ENCODE results near the gene C3orf18. TPM values are rescaled to one million over a fixed set of nuclear protein-coding genes. Genes with fewer than 3 reads are reported as not detected.
A peak's percentile ranks its signal among the peaks of the same experiment; 100 is the strongest.

The C3orf18 gene
- total RNA-seq, 1 experiment from 2014 or later = 12.5 TPM

DNA sequence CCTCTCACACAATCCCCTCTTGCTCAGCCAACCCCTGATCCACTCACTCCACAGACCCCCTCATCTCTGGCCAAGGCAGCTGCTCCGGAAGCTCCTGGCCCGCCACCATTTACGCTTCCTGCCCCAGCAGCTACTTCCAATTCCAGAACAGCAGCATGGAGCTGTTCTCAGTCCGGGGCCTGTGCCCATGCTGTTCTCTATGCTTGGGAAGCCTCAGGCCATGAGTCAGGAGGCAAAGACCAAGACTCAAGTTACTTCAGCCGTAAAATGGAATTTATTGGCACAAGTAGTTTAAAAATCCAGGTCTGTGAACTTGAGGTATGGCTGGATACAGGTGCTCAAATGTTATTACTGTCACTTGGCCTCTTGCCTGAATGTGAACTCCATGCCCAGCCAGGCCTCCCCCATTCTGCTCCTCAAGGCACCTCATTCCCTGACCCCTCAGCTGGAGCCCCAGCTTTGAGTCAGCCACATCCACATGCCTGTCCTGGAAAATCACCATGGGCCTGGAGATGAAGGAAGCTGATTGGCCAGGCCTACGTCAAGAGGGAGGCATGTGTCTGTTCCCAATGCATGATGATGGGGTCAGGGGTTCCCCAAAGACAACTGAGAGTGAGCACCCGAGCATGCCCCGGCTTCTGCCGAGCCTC lies 32.7 kb downstream of the C3orf18 start:
- DNase-seq = no peak
- H3K27me3 ChIP-seq (ENCODE audit: control insufficient read depth, insufficient read depth, low read length) = peaks cover 3% of the 10 kb centered on the region
- H3K4me3 ChIP-seq (ENCODE audit: insufficient read depth, low read depth, low read length) = no peak overlapping the region
- no peaks in the 10 kb centered on the region for H3K36me3 ChIP-seq (replicated peaks; ENCODE audit: control insufficient read depth, insufficient read depth, low read length)

DNA sequence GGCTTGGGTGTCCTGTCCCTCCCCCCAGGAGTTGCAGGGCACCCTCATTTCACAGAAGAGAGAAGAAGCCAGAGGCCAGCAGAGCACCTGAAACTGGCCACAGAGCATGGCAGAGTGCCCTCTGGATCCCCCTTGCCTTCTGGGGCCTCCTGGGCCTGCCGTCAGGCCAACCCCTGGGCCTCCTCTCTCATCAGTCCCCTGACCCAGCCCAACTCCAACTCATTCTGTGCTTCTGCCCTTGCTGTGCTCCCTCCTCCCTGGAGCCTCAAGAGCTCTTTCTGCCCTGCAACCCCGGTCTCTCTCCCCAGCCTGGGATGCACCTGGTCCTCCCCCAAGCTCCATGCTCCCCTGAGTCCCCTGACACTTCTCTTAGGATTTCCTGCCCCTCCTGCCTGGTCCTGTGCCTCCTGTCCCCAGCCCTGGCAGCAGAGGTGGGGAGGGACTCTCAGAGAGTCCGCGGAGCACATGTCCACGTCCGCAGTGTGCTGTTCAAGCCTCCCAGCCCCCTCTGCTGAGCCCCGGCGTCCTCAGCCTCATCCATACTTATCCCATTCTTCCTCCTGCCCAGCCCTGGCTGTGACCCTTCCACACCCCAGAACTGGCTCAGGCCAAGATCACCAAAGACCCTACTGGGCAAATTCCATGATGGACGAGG lies 33.6 kb downstream of the C3orf18 start:
- Histone ChIP-seq H3K27me3 (ENCODE audit: control insufficient read depth, insufficient read depth, low read length) (peaks cover 3% of the 10 kb centered on the region), H3K36me3 (replicated peaks; ENCODE audit: control insufficient read depth, insufficient read depth, low read length) (no peaks in the 10 kb centered on the region), H3K4me3 (ENCODE audit: insufficient read depth, low read depth, low read length) (no peak overlapping the region)
- no peak for DNase-seq

DNA sequence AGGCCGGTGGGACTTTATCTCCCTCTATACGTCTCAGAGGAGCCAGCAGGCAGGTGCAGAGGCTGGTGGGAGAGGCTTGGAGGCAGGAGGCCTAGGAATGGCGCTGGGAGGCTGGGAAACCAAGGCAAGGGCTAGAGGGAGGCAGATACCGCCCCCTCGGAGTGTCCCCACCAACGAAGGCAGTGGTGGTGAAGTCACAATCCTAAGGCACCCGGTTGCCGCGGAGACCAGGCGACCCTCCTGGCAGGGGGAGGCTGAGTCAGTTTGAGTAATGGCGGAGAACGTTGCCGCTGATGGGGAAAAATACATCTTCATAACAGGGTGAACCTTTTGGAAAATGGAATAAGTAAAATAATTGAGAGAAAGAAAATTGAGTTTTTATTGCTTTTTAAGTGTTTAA lies 34.2 kb downstream of the C3orf18 start:
- Histone ChIP-seq H3K36me3 (replicated peaks; ENCODE audit: control insufficient read depth, insufficient read depth, low read length) (no peaks in the 10 kb centered on the region), H3K27me3 (ENCODE audit: control insufficient read depth, insufficient read depth, low read length) (peaks cover 3% of the 10 kb centered on the region), H3K4me3 (ENCODE audit: insufficient read depth, low read depth, low read length) (no peak overlapping the region)
- peak; percentile 80 for DNase-seq

DNA sequence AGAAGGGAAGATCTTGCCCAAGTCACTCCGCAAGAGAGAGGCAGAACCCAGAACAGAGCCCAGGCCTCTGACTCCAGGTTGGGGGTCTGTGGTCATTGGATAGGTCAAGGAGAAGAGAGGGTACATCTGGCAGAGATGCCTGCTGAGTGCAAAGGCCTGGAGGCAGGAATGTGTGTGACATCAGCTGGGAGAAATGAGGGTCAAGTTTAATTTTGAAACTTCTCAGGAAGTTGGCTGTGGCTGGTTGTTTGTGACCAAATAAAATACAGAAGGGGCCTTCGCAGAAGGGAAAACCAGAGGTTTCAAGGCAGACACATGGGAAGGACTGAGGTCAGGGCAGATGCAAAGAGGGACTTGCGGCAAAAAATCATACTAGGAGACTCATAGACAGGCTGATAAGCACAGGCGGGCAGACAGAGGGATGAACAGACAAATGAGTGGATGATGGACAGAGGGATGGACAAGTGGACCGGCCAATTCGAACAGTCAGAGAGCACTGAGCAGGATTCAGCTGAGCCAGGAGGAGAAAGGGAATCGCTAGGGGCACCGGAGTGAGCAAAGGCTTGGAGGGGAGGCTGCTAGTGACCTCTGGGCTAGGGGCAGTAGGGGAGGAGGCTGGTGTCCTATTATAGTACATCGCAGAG lies 35.4 kb downstream of the C3orf18 start:
- Histone ChIP-seq H3K4me3 (ENCODE audit: insufficient read depth, low read depth, low read length) (no peak overlapping the region), H3K27me3 (ENCODE audit: control insufficient read depth, insufficient read depth, low read length) (peaks cover 3% of the 10 kb centered on the region), H3K36me3 (replicated peaks; ENCODE audit: control insufficient read depth, insufficient read depth, low read length) (no peaks in the 10 kb centered on the region)
- DNase-seq = no peak

DNA sequence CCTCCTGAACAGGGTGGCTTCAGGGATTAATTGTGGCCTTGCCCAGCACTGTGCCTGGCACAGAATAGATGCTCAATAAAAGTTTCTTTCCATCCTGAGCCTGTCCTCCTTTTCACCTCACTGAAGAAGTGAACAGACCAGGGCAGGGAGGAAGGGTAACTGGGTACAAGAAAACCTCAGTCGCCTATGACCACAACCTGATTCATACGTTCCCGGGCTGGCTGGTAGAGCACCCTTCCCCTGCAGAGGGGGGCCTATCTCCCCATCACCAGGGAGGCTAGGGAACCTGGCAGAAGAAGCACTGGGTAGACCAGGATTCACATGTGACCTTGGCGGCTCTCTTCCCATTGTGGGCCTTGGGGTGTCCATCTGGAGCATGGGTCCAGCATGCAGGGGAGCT lies 36.3 kb downstream of the C3orf18 start:
- H3K27me3 ChIP-seq (ENCODE audit: control insufficient read depth, insufficient read depth, low read length) = peaks cover 3% of the 10 kb centered on the region
- no peaks in the 10 kb centered on the region for H3K36me3 ChIP-seq (replicated peaks; ENCODE audit: control insufficient read depth, insufficient read depth, low read length)
- no peak for DNase-seq
- no peak overlapping the region for H3K4me3 ChIP-seq (ENCODE audit: insufficient read depth, low read depth, low read length)

DNA sequence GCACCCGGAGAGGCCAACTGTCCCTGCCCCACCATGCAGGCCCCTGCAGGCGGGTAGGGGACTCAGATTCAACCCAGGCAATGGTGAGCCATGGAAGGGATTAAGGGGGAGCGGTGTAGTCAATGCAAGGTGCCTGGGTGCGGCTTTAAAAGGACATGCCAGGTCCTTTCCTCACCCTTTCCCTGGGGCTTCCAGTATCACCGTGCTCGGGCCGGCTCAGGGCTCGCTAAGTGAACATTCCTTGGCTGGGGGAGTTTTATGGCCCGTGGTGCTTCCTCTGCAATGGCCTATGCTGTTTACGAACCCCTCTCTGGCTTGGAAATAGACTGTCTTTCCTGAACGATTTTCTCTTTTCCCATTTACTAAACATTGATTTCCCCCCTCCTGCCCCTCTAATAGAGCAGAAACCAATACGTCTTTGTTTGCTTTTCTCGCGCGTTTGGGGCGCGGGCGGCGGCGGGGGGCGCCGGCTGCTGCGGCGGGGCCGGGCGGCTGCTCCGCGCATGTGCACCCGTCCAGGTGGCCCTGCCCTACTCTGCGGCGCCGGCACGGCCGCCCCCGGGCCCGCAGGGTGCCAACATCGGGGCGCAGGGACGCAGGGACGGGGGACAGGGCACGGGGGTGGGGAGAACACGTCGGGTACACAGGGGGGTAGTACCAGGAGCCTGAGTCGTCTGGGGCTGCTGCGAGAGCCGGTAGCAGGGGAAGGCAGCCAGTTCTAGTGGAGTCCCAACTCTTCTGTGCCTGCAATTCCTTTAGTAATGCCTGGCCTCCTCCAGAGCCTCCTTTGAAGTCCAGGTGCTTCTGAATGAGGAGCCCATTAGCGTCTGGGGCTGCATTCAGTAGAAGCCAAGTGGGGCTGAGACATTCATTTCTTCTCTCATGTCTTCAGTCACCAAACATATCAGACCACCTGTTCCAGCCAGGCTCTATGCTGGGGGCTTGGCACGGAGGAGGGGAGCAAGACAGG lies 37.3 kb downstream of the C3orf18 start:
- peak; percentile 91 for DNase-seq
- H3K27me3 ChIP-seq (ENCODE audit: control insufficient read depth, insufficient read depth, low read length) = peaks cover 3% of the 10 kb centered on the region
- H3K36me3 ChIP-seq (replicated peaks; ENCODE audit: control insufficient read depth, insufficient read depth, low read length) = no peaks in the 10 kb centered on the region
- peak overlapping the region; percentile 24; the same call in 1 of the 2 replicates for H3K4me3 ChIP-seq (ENCODE audit: insufficient read depth, low read depth, low read length)

DNA sequence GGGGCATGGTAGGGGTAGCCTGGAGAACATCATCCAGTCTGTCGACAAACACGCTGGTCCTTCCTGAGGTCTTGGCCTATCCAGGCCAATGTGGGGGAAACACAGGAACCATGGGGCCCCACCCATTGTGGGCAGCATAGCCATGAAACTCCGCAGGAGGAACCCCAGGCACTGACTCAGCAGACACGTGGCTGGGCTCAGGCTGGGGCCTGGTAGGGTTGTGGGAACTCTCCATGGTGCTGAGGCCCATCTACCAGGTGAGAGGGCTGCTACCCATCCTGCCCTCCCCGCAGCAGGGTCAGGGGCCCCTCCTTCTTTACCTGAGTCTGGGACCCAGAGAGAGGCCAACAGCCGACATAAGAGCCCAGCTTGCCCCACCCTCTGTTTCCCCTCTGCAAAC lies 41.6 kb downstream of the C3orf18 start:
- Histone ChIP-seq H3K4me3 (ENCODE audit: insufficient read depth, low read depth, low read length) (no peak overlapping the region), H3K36me3 (replicated peaks; ENCODE audit: control insufficient read depth, insufficient read depth, low read length) (no peaks in the 10 kb centered on the region), H3K27me3 (ENCODE audit: control insufficient read depth, insufficient read depth, low read length) (peaks cover 2% of the 10 kb centered on the region; the same call in 1 of the 2 replicates)
- peak; percentile 96 for DNase-seq

DNA sequence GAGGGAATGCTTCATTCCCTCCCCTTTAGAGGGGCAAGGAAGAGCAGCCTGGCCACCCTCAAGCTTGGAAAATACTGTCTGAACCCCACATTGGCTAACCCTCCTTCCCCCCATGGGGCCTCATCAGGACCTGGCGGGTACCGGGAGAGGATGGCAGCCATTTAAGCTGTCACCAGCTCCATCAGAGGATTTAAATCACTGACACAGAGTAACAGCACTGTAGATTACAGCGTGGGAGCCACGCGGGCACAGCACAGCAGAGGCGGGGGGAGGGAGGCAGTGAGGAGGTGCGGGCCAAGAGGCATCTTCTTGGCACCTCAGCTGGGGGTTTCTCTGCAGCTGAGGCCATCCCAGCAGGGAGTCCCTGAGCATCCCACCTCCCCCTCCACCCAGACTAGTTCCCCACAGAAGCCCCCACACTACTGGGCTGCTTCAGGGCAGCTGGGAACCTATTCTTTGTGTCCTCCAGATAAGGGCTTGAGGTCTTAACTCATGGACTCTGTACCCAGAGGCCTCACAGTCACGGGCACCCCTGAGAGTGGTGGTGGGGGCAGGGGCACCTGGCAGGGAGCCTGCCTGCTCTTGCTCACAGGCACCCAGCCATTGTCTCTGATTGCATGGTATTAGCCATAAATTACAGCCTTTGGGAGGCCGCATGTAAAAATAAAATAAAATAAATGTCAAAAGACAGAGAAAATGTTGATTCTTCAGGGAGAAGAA lies 42.2 kb downstream of the C3orf18 start:
- no peak overlapping the region for H3K4me3 ChIP-seq (ENCODE audit: insufficient read depth, low read depth, low read length)
- no peaks in the 10 kb centered on the region for H3K36me3 ChIP-seq (replicated peaks; ENCODE audit: control insufficient read depth, insufficient read depth, low read length)
- H3K27me3 ChIP-seq (ENCODE audit: control insufficient read depth, insufficient read depth, low read length) = no peaks in the 10 kb centered on the region; the same call in 1 of the 2 replicates
- no peak for DNase-seq

DNA sequence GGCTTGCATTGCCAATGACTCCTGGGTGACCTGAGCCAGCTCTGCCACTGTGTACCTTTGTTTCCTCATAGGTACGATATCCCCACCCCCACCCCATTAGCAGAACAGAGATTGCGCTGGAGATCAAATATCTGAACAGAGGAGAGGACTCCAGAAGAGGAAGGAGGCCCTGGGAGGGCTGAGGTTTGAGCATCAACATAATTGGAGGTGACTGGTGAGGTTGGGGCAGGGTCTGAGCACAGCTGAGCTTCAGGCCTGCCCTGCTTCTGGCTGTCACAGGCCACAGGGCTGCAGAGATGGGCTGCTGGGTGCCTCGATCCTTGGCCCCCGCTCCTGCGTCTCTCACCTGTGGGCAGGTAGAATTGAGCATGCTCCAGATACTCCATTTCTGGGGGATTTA lies 42.8 kb downstream of the C3orf18 start:
- H3K4me3 ChIP-seq (ENCODE audit: insufficient read depth, low read depth, low read length) = no peak overlapping the region
- DNase-seq = no peak
- H3K36me3 ChIP-seq (replicated peaks; ENCODE audit: control insufficient read depth, insufficient read depth, low read length) = no peaks in the 10 kb centered on the region
- no peaks in the 10 kb centered on the region; the same call in 1 of the 2 replicates for H3K27me3 ChIP-seq (ENCODE audit: control insufficient read depth, insufficient read depth, low read length)

DNA sequence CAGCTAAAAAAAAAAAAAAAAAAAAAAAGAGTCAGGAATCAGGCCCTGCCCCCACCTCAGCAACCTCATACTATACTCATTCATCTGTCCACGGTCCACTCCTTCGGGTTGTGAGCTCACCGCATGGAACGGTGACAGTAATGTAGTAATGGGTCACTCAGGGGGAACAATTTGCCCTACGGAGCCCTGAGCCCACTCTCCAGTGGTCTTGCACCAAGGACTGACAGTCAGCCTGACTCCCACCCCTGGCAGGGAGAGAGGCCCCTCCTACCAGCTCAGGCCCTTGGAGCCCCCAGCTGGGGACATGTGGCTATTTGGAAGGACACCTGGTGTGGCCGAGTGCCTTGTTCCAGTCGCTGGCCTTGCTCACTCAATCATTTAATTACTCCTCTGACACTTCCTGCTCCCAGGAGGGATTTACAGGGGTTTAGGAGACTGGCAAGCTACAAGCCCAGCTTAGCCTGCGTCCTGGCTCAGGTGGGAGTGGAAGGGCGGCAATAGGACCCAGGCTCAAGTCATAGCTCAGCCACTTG lies 44.2 kb downstream of the C3orf18 start:
- Histone ChIP-seq H3K36me3 (replicated peaks; ENCODE audit: control insufficient read depth, insufficient read depth, low read length) (no peaks in the 10 kb centered on the region), H3K27me3 (ENCODE audit: control insufficient read depth, insufficient read depth, low read length) (no peaks in the 10 kb centered on the region; the same call in 1 of the 2 replicates), H3K4me3 (ENCODE audit: insufficient read depth, low read depth, low read length) (no peak overlapping the region)
- no peak for DNase-seq

DNA sequence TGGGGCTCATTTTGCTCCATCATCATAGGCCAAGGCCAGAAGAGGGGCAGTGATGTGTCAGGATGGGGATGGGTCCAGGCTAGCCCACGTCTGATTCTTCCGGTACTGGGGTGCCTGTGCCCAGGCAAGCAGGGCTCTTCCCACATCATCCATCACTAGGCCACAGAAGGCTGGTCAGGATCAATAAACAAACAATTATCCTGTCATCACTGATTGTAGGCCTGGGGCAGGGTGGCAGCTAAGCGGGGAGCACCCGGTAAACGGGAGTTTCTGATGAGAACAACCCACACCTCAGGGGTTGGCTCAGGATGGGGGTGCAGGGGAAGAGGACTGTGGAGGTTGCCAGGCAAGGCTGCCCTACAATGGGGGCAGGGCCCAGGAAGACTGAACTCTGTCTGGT lies 46.0 kb downstream of the C3orf18 start:
- no peaks in the 10 kb centered on the region; the same call in 1 of the 2 replicates for H3K27me3 ChIP-seq (ENCODE audit: control insufficient read depth, insufficient read depth, low read length)
- H3K36me3 ChIP-seq (replicated peaks; ENCODE audit: control insufficient read depth, insufficient read depth, low read length) = no peaks in the 10 kb centered on the region
- H3K4me3 ChIP-seq (ENCODE audit: insufficient read depth, low read depth, low read length) = no peak overlapping the region
- no peak for DNase-seq

DNA sequence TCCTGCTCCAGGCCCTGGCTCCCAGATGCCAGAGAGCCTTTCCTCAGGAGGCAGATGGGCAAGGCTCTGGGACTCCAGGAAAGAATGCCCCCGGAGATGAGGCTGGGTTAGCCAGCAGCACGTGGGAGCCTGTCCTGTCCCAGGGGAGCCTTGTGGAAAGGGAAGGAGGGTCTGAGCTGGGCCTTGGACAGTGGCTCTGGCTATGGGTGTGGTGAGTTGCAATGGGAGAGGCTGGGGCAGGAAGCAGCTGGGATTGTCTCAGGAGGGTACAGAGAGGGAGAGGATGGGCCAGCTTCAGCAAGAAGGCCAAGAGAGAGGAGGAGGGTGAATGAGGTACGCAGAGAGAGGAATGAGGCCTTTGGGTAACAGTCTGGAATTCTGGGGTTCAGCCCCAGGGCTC lies 46.7 kb downstream of the C3orf18 start:
- no peak for DNase-seq
- Histone ChIP-seq H3K36me3 (replicated peaks; ENCODE audit: control insufficient read depth, insufficient read depth, low read length) (no peaks in the 10 kb centered on the region), H3K4me3 (ENCODE audit: insufficient read depth, low read depth, low read length) (no peak overlapping the region), H3K27me3 (ENCODE audit: control insufficient read depth, insufficient read depth, low read length) (no peaks in the 10 kb centered on the region; the same call in 1 of the 2 replicates)

DNA sequence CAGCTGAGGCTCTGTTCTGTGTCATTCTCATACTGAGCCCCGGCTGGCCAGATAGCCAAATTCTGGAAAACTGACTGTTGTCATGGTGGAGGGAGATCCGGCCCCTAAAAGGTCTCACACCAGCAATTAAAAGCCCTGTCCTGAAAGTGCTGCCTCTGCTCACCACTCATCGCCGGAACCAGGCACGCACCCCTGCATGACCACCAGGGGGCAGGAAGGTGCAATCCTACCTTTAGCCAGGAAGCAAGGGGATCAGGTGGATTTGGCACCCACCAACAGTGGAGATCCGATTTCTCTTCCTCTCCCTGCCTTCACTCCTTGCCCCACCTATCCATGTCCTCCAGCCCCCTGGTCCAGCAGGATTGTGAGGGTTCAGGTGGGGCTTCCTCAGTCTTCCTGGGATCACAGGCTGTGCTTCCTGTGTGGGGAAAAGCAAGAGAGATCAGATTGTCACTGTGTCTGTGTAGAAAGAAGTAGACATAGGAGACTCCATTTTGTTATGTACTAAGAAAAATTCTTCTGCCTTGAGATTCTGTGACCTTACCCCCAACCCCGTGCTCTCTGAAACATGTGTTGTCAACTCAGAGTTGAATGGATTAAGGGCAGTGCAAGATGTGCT lies 48.0 kb downstream of the C3orf18 start:
- Histone ChIP-seq H3K27me3 (ENCODE audit: control insufficient read depth, insufficient read depth, low read length) (no peaks in the 10 kb centered on the region), H3K4me3 (ENCODE audit: insufficient read depth, low read depth, low read length) (no peak overlapping the region), H3K36me3 (replicated peaks; ENCODE audit: control insufficient read depth, insufficient read depth, low read length) (no peaks in the 10 kb centered on the region)
- DNase-seq = peak; percentile 89
